ENCODE data around the gene GTF3C1. TPM values are rescaled to one million over a fixed set of nuclear protein-coding genes. Genes with fewer than 3 reads are reported as not detected.

The GTF3C1 gene
- total RNA-seq, 2 experiments from 2014 or later: 43.6 to 44.5 TPM

GRCh38 chr16:27528294-27528693, 21.4 kb downstream of the GTF3C1 start:
- ChIA-PET CTCF (no interaction called here), POLR2A (no interaction called here)
- TF ChIP-seq CTCF (IDR thresholded peaks at IDR 0.05): no peak
- intact Hi-C loops (cut with DNase I, micrococcal nuclease): no loop called here
- Mint-ChIP-seq H3K36me3 (ENCODE audit: low read depth) (peaks cover 100% of the 10 kb centered on the region), H3K4me1 (ENCODE audit: low read depth) (peaks cover 4% of the 10 kb centered on the region), H3K4me3 (no peak overlapping the region), H3K27me3 (no peaks in the 10 kb centered on the region), H3K9me3 (no peaks in the 10 kb centered on the region), H3K27ac (no peak overlapping the region)
- no peak overlapping the region for H3K4me3 ChIP-seq (ENCODE audit: low read length)
- ATAC-seq (ENCODE audit: poor library complexity) (no peak), DNase-seq (no peak)
- no peaks in the 10 kb centered on the region for H3K27me3 ChIP-seq (ENCODE audit: control insufficient read depth in 1 of 2, insufficient read depth in 2 of 2, low read length in 2 of 2)
- H3K36me3 ChIP-seq (ENCODE audit: insufficient read depth, low read length): peaks cover 93% of the 10 kb centered on the region
- no peaks in the 10 kb centered on the region for H3K4me1 ChIP-seq (ENCODE audit: insufficient read depth, low read length)
- no peak overlapping the region for H3K27ac ChIP-seq (ENCODE audit: low read depth in 1 of 2, low read length in 2 of 2)
- no peaks in the 10 kb centered on the region for H3K9me3 ChIP-seq (ENCODE audit: control insufficient read depth in 1 of 2, insufficient read depth in 1 of 2, low read length in 2 of 2)

DNA sequence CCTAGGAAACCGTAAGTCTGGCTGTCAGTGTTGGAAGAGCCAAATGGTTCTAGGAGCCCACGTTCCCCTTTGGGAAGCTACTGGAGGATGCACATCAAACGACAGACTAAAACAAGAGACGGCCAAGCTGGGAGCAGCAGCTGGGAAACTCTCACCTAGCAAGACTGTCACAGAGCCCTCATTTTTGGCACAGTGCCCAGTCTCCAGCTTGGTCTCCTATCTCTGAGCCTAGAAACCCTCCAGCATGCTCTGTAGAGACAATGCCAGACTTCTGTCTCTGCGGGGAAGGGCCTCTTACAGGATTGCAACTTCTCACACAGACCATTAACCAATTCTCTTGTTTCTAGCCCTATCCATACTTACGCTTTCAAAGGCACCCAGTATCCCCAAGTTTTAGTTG, 23.5 kb downstream of the GTF3C1 start:
- H3K9me3 ChIP-seq (ENCODE audit: control insufficient read depth in 1 of 2, insufficient read depth in 1 of 2, low read length in 2 of 2): no peaks in the 10 kb centered on the region
- POLR2A ChIA-PET: no interaction called here
- Mint-ChIP-seq H3K9me3 (no peaks in the 10 kb centered on the region), H3K4me3 (no peak overlapping the region), H3K36me3 (ENCODE audit: low read depth) (peaks cover 100% of the 10 kb centered on the region), H3K27me3 (no peaks in the 10 kb centered on the region), H3K27ac (no peak overlapping the region), H3K4me1 (ENCODE audit: low read depth) (no peaks in the 10 kb centered on the region)
- no peaks in the 10 kb centered on the region for H3K4me1 ChIP-seq (ENCODE audit: insufficient read depth, low read length)
- H3K4me3 ChIP-seq (ENCODE audit: low read length): no peak overlapping the region
- no peak for TF ChIP-seq CTCF (IDR thresholded peaks at IDR 0.05)
- H3K27ac ChIP-seq (ENCODE audit: low read depth in 1 of 2, low read length in 2 of 2): no peak overlapping the region
- ATAC-seq (ENCODE audit: poor library complexity) (no peak), DNase-seq (no peak)
- CTCF ChIA-PET: no interaction called here
- intact Hi-C loops (cut with DNase I, micrococcal nuclease): no loop called here
- peaks cover 72% of the 10 kb centered on the region for H3K36me3 ChIP-seq (ENCODE audit: insufficient read depth, low read length)
- H3K27me3 ChIP-seq (ENCODE audit: control insufficient read depth in 1 of 2, insufficient read depth in 2 of 2, low read length in 2 of 2): no peaks in the 10 kb centered on the region

DNA sequence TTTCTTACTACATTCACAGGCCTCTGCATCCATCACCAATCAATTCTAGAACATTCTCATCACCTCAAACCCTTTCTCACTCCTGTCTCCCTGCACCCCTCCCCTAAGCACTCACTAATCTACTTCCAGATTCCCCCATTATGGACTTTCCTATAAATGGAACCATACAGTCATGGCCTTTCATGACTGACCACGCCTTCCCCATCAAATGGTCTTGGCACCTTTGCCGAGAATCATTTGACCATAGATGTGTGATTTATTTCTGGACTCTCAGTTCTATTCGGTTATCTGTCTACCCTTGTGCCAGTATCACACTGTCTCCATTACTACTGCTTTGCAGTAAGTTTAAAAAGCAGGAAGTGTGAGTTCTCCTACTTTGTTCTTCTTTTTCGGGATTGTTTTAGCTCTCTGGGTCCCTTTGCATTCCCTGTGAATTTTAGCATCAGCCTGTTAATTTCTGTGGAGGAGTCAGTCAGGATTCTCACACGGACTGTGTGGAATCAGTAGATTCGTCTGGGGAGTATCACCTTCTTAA, 27.5 kb downstream of the GTF3C1 start:
- Histone ChIP-seq H3K27me3 (ENCODE audit: control insufficient read depth in 1 of 2, insufficient read depth in 2 of 2, low read length in 2 of 2) (no peaks in the 10 kb centered on the region), H3K36me3 (ENCODE audit: insufficient read depth, low read length) (peaks cover 54% of the 10 kb centered on the region), H3K4me3 (ENCODE audit: low read length) (no peak overlapping the region), H3K9me3 (ENCODE audit: control insufficient read depth in 1 of 2, insufficient read depth in 1 of 2, low read length in 2 of 2) (no peaks in the 10 kb centered on the region), H3K27ac (ENCODE audit: low read depth in 1 of 2, low read length in 2 of 2) (no peak overlapping the region), H3K4me1 (ENCODE audit: insufficient read depth, low read length) (no peaks in the 10 kb centered on the region)
- POLR2A ChIA-PET: interaction anchor here (0.6 kb wide), 1 partner anchor 58 kb away, joined by 3 read pairs; no protein-coding TSS in a partner anchor
- ATAC-seq (ENCODE audit: poor library complexity): no peak
- Mint-ChIP-seq H3K9me3 (no peaks in the 10 kb centered on the region), H3K36me3 (ENCODE audit: low read depth) (peaks cover 91% of the 10 kb centered on the region), H3K27me3 (no peaks in the 10 kb centered on the region), H3K4me1 (ENCODE audit: low read depth) (no peaks in the 10 kb centered on the region), H3K27ac (no peak overlapping the region), H3K4me3 (no peak overlapping the region)
- DNase-seq: no peak
- intact Hi-C loops (cut with DNase I, micrococcal nuclease): no loop called here
- TF ChIP-seq CTCF (IDR thresholded peaks at IDR 0.05): no peak
- CTCF ChIA-PET: no interaction called here
